ENCODE data around the gene CGB3.

- TF ChIP-seq CTCF (conservative IDR thresholded peaks at IDR 0.05 in 1 of 2, IDR thresholded peaks at IDR 0.05 in 1 of 2; ENCODE audit: low read depth in 1 of 2, low read length in 2 of 2), result no peak
- no peak for TF ChIP-seq EZH2 (IDR thresholded peaks at IDR 0.05; ENCODE audit: low read length, missing control alignments)
Observed at GRCh38 chr19:49014870-49015255, 9.3 kb downstream of the CGB3 start.
